ENCODE measurements around the gene QRICH2. TPM values are rescaled to one million over a fixed set of nuclear protein-coding genes. Genes with fewer than 3 reads are reported as not detected.

The QRICH2 gene
- total RNA-seq, 2 experiments from 2014 or later = 7.2 to 9.4 TPM

DNA sequence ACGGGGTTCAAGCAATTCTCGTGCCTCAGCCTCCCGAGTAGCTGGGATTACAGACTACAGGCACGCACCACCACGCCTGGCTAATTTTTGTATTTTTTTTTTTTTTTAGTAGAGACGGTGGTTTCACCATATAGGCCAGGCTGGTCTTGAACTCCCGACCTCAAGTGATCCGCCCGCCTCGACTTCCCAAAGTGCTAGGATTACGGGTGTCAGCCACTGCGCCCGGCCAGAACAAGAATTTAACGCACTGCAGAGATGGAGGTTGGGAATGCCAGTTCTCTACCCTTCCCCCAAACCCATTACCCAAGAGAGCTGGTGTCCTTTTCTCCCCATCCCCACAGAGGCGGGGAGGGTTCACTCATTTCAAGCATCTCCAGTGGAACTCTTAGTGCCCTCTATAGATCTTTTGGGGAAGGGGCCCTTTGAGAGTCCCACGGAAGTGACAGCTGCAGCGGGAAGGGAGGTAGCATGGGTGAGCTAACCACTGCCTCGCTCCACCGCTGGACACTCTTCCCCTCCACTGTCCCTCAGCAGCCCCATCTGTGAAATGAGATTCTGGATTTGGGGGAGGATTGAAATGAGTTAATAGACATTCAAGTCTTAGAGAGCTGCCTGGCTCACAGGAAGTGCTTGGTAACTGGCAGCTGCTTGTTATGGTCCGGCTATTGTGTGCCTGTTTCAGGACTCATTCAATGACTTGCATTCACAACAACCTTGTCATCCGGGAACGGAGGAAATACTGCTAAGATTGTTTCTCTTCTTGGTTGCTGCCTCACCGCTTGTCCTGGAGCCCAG lies 46.5 kb downstream of the QRICH2 start:
- peak overlapping the region; percentile 70 for H3K4me2 ChIP-seq (ENCODE audit: low read length)
- BruUV-seq (replicated peaks) = no TSS peak
- H3K9me3 ChIP-seq (ENCODE audit: low read length) = no peaks in the 10 kb centered on the region
- TF ChIP-seq EZH2phosphoT487 (IDR thresholded peaks at IDR 0.05; ENCODE audit: borderline replicate concordance, low read depth, low read length) = no peak
- TF ChIP-seq, protein P1, sequence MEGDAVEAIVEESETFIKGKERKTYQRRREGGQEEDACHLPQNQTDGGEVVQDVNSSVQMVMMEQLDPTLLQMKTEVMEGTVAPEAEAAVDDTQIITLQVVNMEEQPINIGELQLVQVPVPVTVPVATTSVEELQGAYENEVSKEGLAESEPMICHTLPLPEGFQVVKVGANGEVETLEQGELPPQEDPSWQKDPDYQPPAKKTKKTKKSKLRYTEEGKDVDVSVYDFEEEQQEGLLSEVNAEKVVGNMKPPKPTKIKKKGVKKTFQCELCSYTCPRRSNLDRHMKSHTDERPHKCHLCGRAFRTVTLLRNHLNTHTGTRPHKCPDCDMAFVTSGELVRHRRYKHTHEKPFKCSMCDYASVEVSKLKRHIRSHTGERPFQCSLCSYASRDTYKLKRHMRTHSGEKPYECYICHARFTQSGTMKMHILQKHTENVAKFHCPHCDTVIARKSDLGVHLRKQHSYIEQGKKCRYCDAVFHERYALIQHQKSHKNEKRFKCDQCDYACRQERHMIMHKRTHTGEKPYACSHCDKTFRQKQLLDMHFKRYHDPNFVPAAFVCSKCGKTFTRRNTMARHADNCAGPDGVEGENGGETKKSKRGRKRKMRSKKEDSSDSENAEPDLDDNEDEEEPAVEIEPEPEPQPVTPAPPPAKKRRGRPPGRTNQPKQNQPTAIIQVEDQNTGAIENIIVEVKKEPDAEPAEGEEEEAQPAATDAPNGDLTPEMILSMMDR (conservative IDR thresholded peaks at IDR 0.05; ENCODE audit: low read length) = peak; percentile 63
- intact Hi-C loops (cut with micrococcal nuclease; ENCODE audit: unreplicated experiment) = loop anchor here (10.0 kb wide), 4 partner anchors 233 to 1203 kb away; partner anchors contain the start of genes MRPL38, RECQL5 and SAP30BP
- H3K27ac ChIP-seq (ENCODE audit: low read depth, low read length, poor library complexity, severe bottlenecking) = peak overlapping the region; percentile 90
- H3K36me3 ChIP-seq (ENCODE audit: insufficient read depth, low read length) = peaks cover 5% of the 10 kb centered on the region
- POLR2A ChIA-PET = interaction anchor here (0.7 to 6.3 kb wide), 10 partner anchors 7 to 363 kb away, joined by 3 to 72 read pairs (median 5); partner anchors contain the start of gene SRP68
- DNase-seq (ENCODE audit: low spot score) = peak; percentile 86
- peak overlapping the region; percentile 49 for H3K4me3 ChIP-seq (ENCODE audit: low read depth, low read length, poor library complexity, severe bottlenecking)
- no peaks in the 10 kb centered on the region for H3K9me2 ChIP-seq (ENCODE audit: insufficient read depth, low read length)
- peaks cover 11% of the 10 kb centered on the region for H3K79me2 ChIP-seq (ENCODE audit: insufficient read depth, low read depth, low read length)
- no peaks in the 10 kb centered on the region for H4K20me1 ChIP-seq (ENCODE audit: insufficient read depth, low read length)
- peaks cover 59% of the 10 kb centered on the region for H3K4me1 ChIP-seq (ENCODE audit: insufficient read depth, low read length, poor library complexity, severe bottlenecking)
- peak overlapping the region; percentile 91 for H2AFZ ChIP-seq (ENCODE audit: low read length)
- CTCF ChIA-PET (ENCODE audit: unreplicated experiment) = interaction anchor here (0.6 to 1.1 kb wide), 3 partner anchors 12 to 83 kb away, joined by 3 to 4 read pairs (median 3); no protein-coding TSS in a partner anchor

DNA sequence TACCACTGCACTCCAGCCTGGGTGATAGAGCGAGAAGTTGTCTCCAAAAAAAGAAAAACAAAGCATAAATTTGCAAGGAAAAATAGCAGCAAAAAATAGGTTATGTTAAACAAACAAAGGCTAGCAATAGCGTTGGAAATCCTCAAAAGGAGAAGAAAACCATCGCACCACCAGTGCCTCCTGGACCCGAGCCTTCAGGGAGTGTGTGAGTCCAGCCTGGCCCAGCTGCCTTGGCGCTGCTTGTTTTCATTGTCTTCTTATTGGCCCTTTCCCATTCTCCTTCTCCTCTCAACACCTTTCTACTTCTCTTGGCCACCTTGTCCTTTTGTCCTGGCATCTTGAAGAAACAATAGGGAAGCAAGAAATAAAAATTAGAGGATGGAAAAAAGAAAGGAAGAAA lies 47.4 kb downstream of the QRICH2 start:
- Histone ChIP-seq H3K79me2 (ENCODE audit: insufficient read depth, low read depth, low read length) (peaks cover 2% of the 10 kb centered on the region; the same call in 1 of the 2 replicates), H3K9me2 (ENCODE audit: insufficient read depth, low read length) (no peaks in the 10 kb centered on the region), H3K4me1 (ENCODE audit: insufficient read depth, low read length, poor library complexity, severe bottlenecking) (peaks cover 56% of the 10 kb centered on the region), H3K36me3 (ENCODE audit: insufficient read depth, low read length) (no peaks in the 10 kb centered on the region), H2AFZ (ENCODE audit: low read length) (peak overlapping the region; percentile 35; the same call in 1 of the 2 replicates), H3K4me3 (ENCODE audit: low read depth, low read length, poor library complexity, severe bottlenecking) (peak overlapping the region; percentile 5), H3K4me2 (ENCODE audit: low read length) (peak overlapping the region; percentile 48), H4K20me1 (ENCODE audit: insufficient read depth, low read length) (no peaks in the 10 kb centered on the region), H3K27ac (ENCODE audit: low read depth, low read length, poor library complexity, severe bottlenecking) (peak overlapping the region; percentile 42), H3K9me3 (ENCODE audit: low read length) (no peaks in the 10 kb centered on the region)
- intact Hi-C loops (cut with micrococcal nuclease; ENCODE audit: unreplicated experiment) = loop anchor here (10.0 kb wide), 4 partner anchors 234 to 1204 kb away; partner anchors contain the start of genes MRPL38, RECQL5 and SAP30BP
- TF ChIP-seq, protein P1 (conservative IDR thresholded peaks at IDR 0.05; ENCODE audit: low read length) = no peak
- TF ChIP-seq EZH2phosphoT487 (IDR thresholded peaks at IDR 0.05; ENCODE audit: borderline replicate concordance, low read depth, low read length) = no peak
- POLR2A ChIA-PET = interaction anchor here (0.7 to 6.3 kb wide), 8 partner anchors 11 to 363 kb away, joined by 3 to 72 read pairs (median 5); partner anchors contain the start of gene SRP68
- no TSS peak for BruUV-seq (replicated peaks)
- DNase-seq (ENCODE audit: low spot score) = no peak
- CTCF ChIA-PET (ENCODE audit: unreplicated experiment) = interaction anchor here (1.2 kb wide), 1 partner anchor 19 kb away, joined by 5 read pairs; no protein-coding TSS in a partner anchor
